HL-60 (cell line): ENCODE results near the gene MBLAC1.
A peak's percentile ranks its signal among the peaks of the same experiment; 100 is the strongest.

Source experiments
- DNase-seq, 2 experiments: peaks; one replicate each; pipeline ENCODE4 v3.0.0-alpha.2; 2010 to 2020; ENCODE audit warnings: low read depth in 1 of 2, low spot score in 1 of 2
- H3K27ac ChIP-seq: fragments of 250-450 bp; sonication (Bioruptor Pico); replicated peaks from 2 replicates; pipeline ENCODE4 v1.5.1; 2020; ENCODE audit warnings: mild to moderate bottlenecking, moderate library complexity
- H3K27me3 ChIP-seq: fragments of 250-450 bp; sonication (Bioruptor Pico); 2 replicates; pipeline ENCODE4 v1.5.1; 2021; ENCODE audit warnings: mild to moderate bottlenecking, moderate library complexity; ENCODE audit not compliant: insufficient read depth, poor library complexity, severe bottlenecking
- H3K4me3 ChIP-seq: replicated peaks from 2 replicates; pipeline ENCODE4 v1.5.1; 2011; ENCODE audit warnings: mild to moderate bottlenecking, control low read depth, low read length; ENCODE audit not compliant: insufficient read depth
- CTCF ChIP-seq: IDR thresholded peaks from one replicate; pipeline ENCODE4 v1.5.1; 2011; ENCODE audit warnings: low read length, control low read depth, inconsistent platforms; ENCODE audit not compliant: insufficient read depth
- GABPA ChIP-seq: IDR thresholded peaks from 2 replicates; pipeline ENCODE4 v1.6.1; 2012; ENCODE audit warnings: low read depth
- POLR2AphosphoS5 ChIP-seq: IDR thresholded peaks from 2 replicates; pipeline ENCODE4 v1.6.1; 2012; ENCODE audit warnings: low read depth
- SPI1 ChIP-seq: IDR thresholded peaks from 2 replicates; pipeline ENCODE4 v1.6.1; 2012; ENCODE audit warnings: low read depth, mild to moderate bottlenecking, borderline replicate concordance
- TF ChIP-seq, protein P1 (sequence below): IDR thresholded peaks from 2 replicates; pipeline ENCODE4 v1.6.1; 2012; ENCODE audit warnings: low read depth; ENCODE audit not compliant: insufficient replicate concordance

Gene MBLAC1

DNA sequence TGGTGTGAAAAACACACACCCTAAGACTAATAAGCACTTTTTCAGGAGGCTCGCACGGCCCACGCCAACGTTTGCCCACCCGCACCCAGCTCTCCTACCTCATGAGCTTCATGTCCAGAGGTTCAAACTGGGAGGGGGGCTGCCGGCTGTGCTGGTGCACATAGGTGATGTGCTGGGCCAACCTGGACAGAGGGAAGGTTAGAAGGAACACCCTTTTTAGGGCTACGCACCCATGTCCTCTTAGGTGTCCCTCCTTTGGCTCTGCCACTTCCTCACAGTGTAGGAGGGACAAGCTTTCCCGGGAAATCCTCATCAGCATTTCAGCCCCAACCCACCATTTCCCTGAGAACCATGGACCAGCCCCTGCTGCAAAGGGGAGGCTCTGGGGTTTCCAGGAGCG lies 31.5 kb upstream of the MBLAC1 start:
- no peak overlapping the region for H3K4me3 ChIP-seq
- peak in 1 of 2 experiments; percentile 40 for DNase-seq
- H3K27me3 ChIP-seq: no peaks in the 10 kb centered on the region
- TF ChIP-seq, protein P1, sequence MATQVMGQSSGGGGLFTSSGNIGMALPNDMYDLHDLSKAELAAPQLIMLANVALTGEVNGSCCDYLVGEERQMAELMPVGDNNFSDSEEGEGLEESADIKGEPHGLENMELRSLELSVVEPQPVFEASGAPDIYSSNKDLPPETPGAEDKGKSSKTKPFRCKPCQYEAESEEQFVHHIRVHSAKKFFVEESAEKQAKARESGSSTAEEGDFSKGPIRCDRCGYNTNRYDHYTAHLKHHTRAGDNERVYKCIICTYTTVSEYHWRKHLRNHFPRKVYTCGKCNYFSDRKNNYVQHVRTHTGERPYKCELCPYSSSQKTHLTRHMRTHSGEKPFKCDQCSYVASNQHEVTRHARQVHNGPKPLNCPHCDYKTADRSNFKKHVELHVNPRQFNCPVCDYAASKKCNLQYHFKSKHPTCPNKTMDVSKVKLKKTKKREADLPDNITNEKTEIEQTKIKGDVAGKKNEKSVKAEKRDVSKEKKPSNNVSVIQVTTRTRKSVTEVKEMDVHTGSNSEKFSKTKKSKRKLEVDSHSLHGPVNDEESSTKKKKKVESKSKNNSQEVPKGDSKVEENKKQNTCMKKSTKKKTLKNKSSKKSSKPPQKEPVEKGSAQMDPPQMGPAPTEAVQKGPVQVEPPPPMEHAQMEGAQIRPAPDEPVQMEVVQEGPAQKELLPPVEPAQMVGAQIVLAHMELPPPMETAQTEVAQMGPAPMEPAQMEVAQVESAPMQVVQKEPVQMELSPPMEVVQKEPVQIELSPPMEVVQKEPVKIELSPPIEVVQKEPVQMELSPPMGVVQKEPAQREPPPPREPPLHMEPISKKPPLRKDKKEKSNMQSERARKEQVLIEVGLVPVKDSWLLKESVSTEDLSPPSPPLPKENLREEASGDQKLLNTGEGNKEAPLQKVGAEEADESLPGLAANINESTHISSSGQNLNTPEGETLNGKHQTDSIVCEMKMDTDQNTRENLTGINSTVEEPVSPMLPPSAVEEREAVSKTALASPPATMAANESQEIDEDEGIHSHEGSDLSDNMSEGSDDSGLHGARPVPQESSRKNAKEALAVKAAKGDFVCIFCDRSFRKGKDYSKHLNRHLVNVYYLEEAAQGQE: no peak
- TF ChIP-seq GABPA (no peak), POLR2AphosphoS5 (peak; percentile 69), SPI1 (no peak)
- no peak overlapping the region for H3K27ac ChIP-seq

DNA sequence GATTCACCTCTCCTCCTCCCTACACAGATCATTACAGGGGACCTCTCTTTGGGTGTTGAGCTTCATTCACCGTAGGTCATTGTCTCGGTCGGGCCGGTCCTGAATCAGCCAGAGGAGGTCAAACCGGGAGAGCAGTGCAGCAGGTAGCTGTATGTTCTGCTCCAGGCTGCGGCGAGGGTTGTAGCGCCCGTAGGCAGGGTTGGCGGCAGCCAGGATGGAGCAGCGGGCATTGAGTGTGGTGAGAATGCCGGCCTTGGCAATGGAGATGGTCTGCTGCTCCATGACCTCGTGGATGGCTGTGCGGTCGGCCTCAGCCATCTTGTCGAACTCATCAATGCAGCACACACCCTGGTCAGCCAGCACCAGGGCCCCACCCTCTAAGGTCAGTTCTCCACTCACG lies 31.1 kb upstream of the MBLAC1 start:
- TF ChIP-seq CTCF (no peak), GABPA (no peak), POLR2AphosphoS5 (no peak), SPI1 (no peak)
- TF ChIP-seq, protein P1: no peak
- DNase-seq: no peak
- H3K27me3 ChIP-seq: no peaks in the 10 kb centered on the region
- no peak overlapping the region for H3K27ac ChIP-seq
- H3K4me3 ChIP-seq: no peak overlapping the region

DNA sequence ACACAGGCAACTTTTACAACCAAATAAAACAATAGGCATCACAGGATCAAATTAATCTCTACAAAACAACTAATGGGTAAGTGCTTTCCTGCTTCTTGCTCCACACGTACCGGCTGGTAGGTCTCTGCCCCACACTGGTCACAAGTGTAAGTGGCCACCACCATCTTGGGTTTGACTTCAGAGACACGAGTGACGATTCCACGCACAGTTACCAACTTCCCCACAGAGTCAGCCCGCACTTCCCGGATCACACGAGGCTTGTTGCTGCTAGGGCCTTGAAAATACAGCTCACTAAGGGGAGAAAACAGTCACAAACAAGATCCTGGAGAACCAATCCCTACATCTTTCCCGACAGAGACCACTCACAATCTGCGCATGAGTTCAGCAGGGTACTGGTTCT lies 27.9 kb upstream of the MBLAC1 start:
- H3K4me3 ChIP-seq: no peak overlapping the region
- H3K27ac ChIP-seq: no peak overlapping the region
- no peak for DNase-seq

More for the DNA sequence above, 27.9 kb upstream of the MBLAC1 start:
- no peaks in the 10 kb centered on the region for H3K27me3 ChIP-seq
- no peak for TF ChIP-seq POLR2AphosphoS5
- TF ChIP-seq SPI1: no peak
- no peak for TF ChIP-seq CTCF
- TF ChIP-seq GABPA: no peak
- TF ChIP-seq, protein P1: no peak
